ENCODE results near the gene PTPRM. TPM values are rescaled to one million over a fixed set of nuclear protein-coding genes. Genes with fewer than 3 reads are reported as not detected.

The PTPRM gene
- total RNA-seq, 4 donors from 2014 or later: 170 to 198 (median 182) TPM

- TF ChIP-seq POLR2A (IDR thresholded peaks at IDR 0.05) (no peak), CTCF (IDR thresholded peaks at IDR 0.05) (no peak)
- H3K36me3 ChIP-seq: no peaks in the 10 kb centered on the region
- no peaks in the 10 kb centered on the region for H3K27me3 ChIP-seq
- DNase-seq: no peak
- no peaks in the 10 kb centered on the region for H3K9me3 ChIP-seq
- H3K4me1 ChIP-seq: peaks cover 8 to 27% of the 10 kb centered on the region in 2 donors
- no peak overlapping the region for H3K4me3 ChIP-seq (replicated peaks in 1 of 3)
- intact Hi-C loops (cut with DNase I): no loop called here
- no peak overlapping the region for H3K27ac ChIP-seq
- 87 to 89% methylated on average over 4 of the region's 4 CpGs for WGBS, 2 donors
Measured at GRCh38 chr18:7677001-7677400, 109.9 kb downstream of the PTPRM start.

- intact Hi-C loops (cut with DNase I): no loop called here
- 77 to 82% methylated on average over 4 of the region's 4 CpGs for WGBS, 2 donors
- H3K4me1 ChIP-seq: peaks cover 7 to 31% of the 10 kb centered on the region in 2 donors
Measured at GRCh38 chr18:7677424-7677823, 110.3 kb downstream of the PTPRM start.

DNA sequence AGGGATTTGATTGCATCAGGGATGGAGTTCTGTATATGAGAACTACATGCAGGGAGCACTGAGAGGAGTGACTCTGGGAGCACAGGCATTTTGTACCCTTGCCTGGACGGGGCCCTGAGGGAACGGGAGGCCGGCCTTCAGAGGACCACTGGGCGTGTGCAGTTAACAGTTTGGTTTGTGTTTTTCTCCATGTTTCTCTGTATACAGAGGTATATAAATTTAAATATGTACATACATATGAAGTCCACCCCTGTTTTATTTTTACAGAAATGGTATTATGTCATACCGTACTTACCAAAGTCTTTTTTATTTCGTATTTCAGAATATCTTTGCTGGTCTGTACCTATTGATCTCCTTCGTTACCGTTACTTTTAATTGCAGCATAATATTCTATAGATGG lies 111.3 kb downstream of the PTPRM start:
- no peak for TF ChIP-seq POLR2A (IDR thresholded peaks at IDR 0.05)
- no peak for TF ChIP-seq CTCF (IDR thresholded peaks at IDR 0.05)
- intact Hi-C loops (cut with DNase I): no loop called here
- Histone ChIP-seq H3K4me3 (replicated peaks in 1 of 3) (no peak overlapping the region), H3K27me3 (no peaks in the 10 kb centered on the region), H3K27ac (no peak overlapping the region), H3K36me3 (no peaks in the 10 kb centered on the region), H3K9me3 (no peaks in the 10 kb centered on the region), H3K4me1 (peaks cover 9 to 26% of the 10 kb centered on the region in 2 donors)
- DNase-seq: no peak
- WGBS, 2 donors: 91 to 97% methylated on average over 8 of the region's 8 CpGs

More at GRCh38 chr18:7677424-7677823, 110.3 kb downstream of the PTPRM start:
- TF ChIP-seq CTCF (IDR thresholded peaks at IDR 0.05): no peak
- no peak for TF ChIP-seq POLR2A (IDR thresholded peaks at IDR 0.05)
- H3K9me3 ChIP-seq: no peaks in the 10 kb centered on the region
- no peaks in the 10 kb centered on the region for H3K36me3 ChIP-seq
- H3K4me3 ChIP-seq (replicated peaks in 1 of 3): no peak overlapping the region
- H3K27ac ChIP-seq: no peak overlapping the region
- H3K27me3 ChIP-seq: no peaks in the 10 kb centered on the region
- peak in 1 of 2 donors; percentile 16 for DNase-seq

DNA sequence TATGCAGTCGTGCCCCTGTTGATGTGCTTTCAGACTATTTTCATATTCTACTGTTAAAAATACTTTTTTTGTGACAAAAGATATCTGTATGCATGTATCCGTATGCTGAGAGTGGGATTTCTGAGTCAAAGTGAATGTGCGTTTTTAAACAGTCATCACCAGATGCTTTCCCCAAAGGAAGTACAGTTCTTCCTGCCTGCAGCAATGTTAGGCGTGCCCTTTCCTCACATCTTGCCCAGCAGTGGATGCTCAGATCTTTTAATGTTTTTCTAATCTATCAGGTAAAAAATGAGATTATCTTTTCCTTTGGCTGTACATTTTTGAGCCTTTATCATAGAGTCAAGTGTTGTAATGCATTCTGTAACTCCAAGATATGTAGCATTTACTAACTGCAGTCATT lies 111.7 kb downstream of the PTPRM start:
- Histone ChIP-seq H3K4me1 (peaks cover 13 to 26% of the 10 kb centered on the region in 2 donors), H3K27me3 (no peaks in the 10 kb centered on the region), H3K36me3 (no peaks in the 10 kb centered on the region), H3K9me3 (no peaks in the 10 kb centered on the region), H3K4me3 (replicated peaks in 1 of 3) (no peak overlapping the region), H3K27ac (no peak overlapping the region)
- intact Hi-C loops (cut with DNase I): no loop called here
- 78 to 79% methylated on average over 4 of the region's 4 CpGs for WGBS, 2 donors
- DNase-seq: no peak
- no peak for TF ChIP-seq POLR2A (IDR thresholded peaks at IDR 0.05)
- TF ChIP-seq CTCF (IDR thresholded peaks at IDR 0.05): no peak

GRCh38 chr18:7681298-7681697 lies 114.2 kb downstream of the PTPRM start:
- DNase-seq: no peak
- no peaks in the 10 kb centered on the region for H3K27me3 ChIP-seq
- intact Hi-C loops (cut with DNase I): no loop called here
- peaks cover 15 to 22% of the 10 kb centered on the region in 2 donors for H3K4me1 ChIP-seq
- no peak overlapping the region for H3K4me3 ChIP-seq (replicated peaks in 1 of 3)
- no peak for TF ChIP-seq POLR2A (IDR thresholded peaks at IDR 0.05)
- TF ChIP-seq CTCF (IDR thresholded peaks at IDR 0.05): no peak
- no peaks in the 10 kb centered on the region for H3K36me3 ChIP-seq
- no peak overlapping the region for H3K27ac ChIP-seq
- WGBS, 2 donors: 53 to 58% methylated on average over 3 of the region's 3 CpGs
- no peaks in the 10 kb centered on the region for H3K9me3 ChIP-seq
